ENCODE data around the gene DUOX1.

DUOX1 gene

DNA sequence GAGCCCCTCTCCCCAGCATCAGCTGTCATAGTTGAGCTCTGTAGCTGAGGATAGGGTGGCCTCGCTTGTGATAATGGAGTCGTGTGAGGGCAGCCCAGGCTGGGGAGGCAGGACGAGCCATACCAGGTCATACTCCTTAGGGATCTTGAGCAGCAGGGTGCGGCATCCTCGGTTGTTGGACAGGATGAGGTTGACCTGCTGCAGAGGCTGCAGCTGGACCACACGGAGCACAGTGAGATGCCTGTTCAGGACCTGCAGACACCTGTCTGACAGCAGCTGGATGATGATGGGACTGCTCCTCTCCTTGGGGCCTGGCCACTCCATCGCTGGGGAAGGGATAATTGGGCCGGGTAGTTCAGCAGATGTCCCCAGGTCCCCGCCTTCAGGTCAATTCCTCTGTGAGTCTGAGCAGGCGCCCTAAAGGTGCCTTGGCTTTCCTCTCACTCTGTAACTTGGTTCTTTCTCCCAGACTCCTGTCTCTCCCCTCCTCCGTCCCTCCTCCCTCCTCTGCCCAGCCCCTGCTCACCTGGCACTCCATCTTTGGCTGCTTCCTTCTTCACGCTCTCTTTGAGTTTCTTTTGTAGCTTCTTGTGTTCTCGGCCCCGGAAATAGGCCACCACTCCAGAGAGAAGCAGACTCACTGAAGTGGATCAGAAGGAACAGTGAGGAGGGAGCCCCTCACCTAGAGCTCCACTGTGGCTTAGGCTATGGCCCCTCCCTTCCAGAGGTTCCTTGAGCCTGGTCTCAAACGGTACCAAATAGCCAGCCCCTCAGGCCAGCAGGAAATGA lies 23.6 kb upstream of the DUOX1 start:
- DNase-seq: no peak

DNA sequence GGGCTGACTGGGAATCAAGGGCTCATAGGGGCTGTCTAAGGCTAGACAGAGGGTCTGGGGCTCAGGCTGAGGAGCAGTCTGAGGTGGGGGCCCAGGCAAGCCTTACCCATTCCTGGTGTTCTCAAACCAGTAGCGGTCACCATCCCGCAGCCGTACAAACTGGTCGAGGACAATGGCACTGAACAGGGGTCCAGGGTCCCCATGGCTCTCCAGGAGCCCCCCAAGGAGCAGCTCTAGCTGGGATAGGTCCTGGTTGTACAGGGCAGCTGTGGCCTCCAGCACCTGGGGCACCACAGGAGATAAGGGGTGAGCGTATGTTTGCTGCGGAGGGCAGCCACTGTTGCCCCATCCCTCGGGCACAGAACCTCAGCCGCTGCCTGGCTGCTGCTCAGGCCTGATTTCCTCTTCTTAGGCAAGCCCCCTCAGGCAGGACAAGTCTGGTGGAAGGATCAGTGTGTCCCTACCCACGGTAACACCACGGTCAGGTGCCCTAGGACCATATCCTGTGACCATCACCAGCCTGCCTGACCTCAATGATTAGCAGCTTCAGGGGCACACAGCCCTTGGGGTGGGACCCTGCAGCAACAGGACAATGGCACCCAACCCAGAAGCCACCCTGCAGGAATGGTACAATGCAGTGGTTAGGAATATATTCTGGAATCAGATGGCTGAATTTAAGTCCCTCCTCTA lies 21.7 kb upstream of the DUOX1 start:
- no peak for DNase-seq

DNA sequence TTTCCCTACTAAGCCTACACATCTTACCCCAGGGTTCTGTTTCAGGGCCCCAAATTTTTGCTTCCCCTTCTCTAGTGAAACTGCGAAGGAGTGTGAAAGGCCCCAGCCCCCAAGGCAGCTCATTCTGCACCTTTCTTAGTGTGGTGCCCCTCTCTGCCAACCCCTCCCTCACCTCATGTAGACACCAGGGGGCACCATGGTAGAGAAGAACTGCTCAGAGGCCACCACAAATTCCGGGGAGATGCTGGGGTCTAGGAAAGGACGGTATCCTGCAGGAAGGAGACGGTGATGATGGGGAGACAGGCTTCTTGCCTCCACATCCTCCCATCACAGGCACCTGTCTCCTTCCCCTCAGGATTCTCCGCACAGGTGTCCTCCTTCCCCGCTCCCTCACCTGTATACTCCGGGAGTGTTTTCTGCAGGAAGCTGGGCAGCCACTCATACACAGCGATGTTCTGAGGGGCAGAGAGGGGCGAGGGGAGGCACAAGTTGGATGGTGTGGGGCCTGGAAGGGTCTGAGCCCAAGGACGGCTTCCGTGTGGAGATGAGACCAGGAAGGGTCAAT lies 19.5 kb upstream of the DUOX1 start:
- DNase-seq: no peak

DNA sequence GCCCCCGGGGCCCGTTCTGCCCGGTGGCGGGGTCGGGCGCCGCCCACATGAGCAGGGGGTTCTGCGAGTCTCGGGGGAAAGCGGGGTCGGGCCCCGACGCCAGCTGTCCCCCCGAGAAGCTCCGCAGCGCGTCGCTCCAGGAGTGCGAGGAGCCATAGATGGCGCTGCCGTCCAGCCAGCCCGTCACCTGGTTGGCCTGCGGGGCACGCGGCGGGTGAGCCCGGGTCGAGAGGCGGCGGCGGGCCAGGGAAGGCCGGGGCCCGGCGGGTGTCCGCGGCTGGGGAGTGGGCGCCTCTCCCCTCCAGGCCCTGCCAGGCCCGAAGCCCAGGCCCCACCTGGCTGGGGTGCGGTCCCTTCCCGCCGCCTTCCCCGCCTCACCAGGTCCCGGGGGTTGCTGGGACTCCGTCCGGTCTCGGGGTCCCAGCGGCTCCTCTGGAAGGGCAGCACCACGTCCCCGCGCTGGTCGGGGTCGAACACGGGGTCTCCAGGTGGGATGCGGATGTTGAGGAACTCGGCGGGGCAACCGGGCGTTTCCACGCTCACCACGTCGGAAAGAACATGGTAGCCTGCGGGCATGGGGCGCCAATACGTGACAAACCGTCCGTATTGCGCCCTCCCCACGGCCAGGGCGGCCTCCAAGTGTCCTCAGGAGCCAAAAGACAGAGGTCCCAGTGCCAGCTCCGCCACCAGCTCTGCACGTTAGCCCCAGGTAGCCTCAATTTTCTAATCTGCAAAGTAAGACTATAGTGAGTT lies 18.2 kb upstream of the DUOX1 start:
- no peak for DNase-seq

DNA sequence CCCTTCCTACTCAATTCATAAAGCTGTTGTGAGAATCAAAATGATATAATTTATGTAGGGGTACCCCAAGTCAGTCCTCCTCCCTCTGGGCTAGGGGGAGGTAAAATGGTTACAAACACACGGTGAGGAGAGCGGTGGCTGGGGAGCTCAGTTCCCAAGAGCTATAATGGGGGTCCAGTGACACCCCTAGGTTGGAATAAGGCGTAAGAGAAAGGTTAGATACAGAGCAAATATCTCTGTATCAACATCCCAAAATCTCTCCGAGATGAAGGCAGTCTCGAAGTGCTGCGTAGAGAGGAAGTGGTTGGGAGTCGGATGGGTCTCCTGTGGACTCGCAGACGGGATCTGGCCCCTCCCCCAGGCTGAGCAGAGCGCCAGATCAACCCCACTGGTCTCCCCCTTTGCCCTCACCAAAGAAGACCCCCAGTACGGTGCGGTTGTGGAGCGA lies 17.6 kb upstream of the DUOX1 start:
- no peak for DNase-seq

DNA sequence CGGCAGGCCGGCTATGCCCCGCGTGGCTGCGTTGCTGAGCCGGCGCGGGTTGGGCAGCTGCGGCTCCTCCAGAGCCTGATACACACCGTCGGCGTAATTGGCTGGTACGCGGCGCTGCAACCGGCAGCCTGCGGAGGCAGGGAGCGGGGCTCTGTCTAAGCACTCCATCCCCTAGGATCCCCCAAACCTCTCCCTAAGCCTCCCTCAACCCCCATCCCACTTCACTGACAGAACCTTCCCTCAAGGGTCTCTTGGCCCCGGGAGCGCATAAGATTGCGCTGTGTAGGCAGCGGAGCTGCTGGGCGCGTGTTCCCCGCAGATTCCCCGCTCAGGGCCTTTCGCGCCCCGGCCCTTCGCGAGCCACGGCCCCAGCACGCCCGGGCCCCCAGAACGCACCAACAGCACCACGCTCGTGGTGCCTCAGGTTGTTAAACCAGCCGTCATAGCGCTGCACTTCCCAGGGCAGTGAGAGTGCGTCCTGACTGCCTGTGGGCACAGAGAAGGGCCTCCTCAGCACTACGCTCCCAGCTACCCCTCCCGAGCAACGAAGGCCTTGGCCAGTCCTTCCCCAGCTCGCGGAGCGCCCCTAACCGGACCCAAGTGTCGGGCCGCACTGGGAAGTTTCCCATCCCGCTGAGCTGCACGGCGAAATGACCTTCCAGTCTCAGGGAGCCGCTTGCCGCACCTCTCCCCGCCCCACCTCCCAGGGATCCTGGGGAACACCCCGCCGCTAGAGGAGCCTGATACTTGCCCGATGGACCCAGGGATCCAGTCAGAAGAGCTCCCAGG lies 17.0 kb upstream of the DUOX1 start:
- DNase-seq: no peak

DNA sequence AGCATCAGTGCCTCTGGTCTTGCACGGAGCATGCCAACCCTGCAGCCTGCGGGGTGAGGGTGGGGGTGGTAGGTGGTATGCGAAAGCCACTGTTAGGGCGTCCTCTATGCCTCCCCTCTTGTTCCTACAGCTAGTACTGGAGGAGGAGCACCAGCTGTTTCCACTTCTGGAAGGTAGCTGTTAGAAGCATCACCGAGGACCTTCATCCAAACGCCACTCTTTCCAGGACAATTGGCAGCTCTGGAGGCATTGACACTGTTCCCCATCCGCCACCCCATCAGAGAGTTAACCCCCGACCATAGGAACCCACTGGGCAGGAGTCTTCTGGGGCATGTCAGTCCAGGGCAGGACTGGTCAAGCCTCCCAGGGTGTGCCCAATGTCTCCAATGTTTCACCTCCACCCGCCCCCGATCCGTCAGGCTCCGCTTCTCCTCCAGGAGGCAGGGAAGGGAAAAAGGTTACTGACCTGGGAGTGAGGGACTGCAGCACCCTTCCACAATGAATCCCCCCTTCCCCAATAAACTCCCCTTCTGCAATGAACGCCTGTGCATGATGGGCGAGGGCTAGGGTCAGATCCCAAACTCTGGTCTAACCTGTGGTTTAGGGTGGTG lies 16.3 kb upstream of the DUOX1 start:
- DNase-seq: no peak

DNA sequence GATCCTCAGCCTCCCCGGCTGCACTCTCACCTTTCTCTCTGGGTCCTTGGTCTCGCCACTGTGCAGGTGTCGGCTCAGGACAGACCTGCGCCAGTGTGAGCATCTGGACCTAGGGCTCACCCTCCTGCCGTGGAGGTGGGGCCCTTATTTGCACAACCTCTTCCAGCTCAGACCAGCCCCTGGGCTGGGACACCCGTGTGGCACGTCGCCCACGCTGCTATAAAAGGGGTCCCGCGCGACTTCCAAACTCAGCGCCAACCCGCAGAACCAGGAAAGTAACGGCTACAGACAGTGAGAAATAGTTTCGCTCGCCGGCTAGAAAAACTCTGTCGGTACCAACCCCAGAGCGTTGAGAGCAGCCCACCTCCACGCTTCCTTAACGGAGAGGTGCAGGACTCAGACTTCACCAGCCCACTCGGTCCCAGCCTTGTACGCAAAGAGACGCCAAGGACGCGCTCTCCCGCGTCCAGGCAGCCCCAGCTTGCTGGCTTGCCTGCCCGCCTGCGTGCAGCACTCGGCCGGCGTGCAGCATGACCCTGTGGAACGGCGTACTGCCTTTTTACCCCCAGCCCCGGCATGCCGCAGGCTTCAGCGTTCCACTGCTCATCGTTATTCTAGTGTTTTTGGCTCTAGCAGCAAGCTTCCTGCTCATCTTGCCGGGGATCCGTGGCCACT lies 15.6 kb upstream of the DUOX1 start, which contains the start of the genes DUOX2 and DUOXA2:
Gene DUOX2, minus strand, starts transcription at position 97 of the 675 bp plus-strand sequence. CDS start 761 bp downstream, outside the sequence.
Gene DUOXA2, plus strand, starts transcription at position 251 of the 675 bp plus-strand sequence. Its CDS starts 280 bp downstream, at position 531.
- DNase-seq: no peak

DNA sequence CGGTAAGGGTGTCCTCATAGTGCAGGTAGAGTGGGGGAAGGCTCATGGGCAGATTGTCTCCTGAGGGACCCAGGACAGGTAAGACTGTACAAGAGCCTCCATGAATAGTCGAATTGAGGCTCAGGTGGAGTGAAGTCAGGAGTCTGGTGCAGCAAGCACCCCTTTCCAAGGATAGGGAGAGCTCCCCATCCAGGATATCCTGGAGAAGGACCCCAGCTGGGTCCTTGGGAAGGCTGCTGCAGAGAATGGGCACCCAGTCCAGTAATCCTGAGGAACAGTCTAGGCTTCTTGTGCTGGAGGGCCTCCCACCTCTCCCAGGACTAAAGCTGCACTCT lies 15.1 kb upstream of the DUOX1 start:
- no peak for DNase-seq

DNA sequence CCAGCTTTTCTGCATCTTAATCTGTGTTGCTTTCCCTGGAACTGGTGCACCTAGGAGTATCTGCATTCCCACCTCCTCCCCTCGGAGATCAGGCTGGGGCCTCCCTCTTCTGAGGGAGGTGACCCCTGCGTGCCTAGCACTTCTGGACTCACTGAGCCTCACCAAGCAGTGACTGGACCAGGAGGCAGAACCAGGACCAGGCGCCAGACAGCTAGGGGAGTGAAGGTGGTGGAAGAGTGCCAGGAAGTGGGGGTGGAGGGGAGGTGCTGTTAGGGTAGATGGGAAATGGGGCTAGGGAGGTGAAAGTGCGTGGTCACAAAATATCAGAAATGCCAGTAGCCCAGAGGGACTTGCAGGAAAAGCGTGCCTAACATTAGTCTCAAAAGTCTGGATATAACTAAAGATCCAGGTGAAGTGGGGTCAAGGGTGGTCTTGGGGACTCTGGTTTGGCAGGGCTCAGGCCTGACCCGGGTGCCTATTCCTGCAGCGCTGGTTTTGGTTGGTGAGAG lies 14.4 kb upstream of the DUOX1 start:
- no peak for DNase-seq

DNA sequence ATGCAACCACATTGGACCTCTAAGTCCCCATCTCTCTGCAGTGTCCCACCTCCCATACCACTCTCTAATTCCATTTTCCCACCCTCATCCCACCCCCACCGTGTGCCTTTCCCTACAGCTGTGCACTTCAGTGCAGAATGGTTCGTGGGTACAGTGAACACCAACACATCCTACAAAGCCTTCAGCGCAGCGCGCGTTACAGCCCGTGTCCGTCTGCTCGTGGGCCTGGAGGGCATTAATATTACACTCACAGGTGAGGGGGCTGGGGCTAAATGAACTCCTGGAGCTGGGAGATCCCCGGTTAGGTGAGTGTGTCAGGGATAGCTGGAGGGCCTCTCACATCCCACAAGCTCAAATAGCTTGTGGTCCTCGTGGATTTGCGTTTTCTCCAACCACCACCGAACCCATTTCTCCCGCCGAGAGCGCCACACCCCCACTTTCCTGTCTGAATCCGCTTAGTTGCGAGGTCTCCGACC lies 13.8 kb upstream of the DUOX1 start:
- no peak for DNase-seq

DNA sequence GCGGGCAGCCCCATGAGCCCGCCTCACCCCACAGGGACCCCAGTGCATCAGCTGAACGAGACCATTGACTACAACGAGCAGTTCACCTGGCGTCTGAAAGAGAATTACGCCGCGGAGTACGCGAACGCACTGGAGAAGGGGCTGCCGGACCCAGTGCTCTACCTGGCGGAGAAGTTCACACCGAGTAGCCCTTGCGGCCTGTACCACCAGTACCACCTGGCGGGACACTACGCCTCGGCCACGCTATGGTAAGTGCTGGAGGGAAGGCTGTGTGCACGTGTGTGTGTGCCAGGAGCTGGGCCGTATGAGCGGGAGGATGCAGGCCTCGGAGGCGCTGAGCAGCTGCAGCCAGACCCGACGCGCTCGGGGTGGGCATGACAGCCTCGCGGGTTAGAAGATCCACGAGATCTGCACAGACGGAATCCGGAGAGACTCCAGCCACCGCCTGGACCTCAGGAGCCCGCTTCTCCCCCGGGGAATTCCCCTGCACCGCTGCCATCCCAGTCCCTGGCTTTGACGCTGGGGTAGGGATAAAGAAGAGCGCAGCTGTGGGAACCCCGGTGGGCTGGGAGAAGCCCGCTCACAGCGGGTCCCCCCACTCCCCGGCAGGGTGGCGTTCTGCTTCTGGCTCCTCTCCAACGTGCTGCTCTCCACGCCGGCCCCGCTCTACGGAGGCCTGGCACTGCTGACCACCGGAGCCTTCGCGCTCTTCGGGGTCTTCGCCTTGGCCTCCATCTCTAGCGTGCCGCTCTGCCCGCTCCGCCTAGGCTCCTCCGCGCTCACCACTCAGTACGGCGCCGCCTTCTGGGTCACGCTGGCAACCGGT lies 13.1 kb upstream of the DUOX1 start:
- DNase-seq: no peak

DNA sequence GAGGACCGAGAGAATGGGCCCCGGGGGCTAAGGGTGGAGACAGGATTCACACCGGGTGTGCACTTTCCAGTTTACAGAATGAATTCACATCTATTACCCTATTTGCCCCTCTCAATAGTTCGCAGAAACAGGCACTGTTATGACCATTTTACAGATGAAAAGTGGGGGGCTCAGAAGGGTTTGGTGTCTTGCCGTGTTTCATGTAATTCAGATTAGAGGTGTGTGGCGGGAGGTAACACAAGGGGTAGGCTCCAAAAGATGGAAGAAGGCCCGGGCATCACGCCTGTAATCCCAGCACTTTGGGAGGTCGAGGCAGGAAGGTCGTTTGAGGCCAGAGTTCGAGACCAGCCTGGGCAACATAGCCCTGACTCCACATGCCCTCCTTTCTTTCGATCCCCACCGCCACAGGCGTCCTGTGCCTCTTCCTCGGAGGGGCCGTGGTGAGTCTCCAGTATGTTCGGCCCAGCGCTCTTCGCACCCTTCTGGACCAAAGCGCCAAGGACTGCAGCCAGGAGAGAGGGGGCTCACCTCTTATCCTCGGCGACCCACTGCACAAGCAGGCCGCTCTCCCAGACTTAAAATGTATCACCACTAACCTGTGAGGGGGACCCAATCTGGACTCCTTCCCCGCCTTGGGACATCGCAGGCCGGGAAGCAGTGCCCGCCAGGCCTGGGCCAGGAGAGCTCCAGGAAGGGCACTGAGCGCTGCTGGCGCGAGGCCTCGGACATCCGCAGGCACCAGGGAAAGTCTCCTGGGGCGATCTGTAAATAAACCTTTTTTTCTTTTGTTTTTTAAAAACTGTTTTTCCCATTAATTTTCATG lies 12.3 kb upstream of the DUOX1 start:
- no peak for DNase-seq

DNA sequence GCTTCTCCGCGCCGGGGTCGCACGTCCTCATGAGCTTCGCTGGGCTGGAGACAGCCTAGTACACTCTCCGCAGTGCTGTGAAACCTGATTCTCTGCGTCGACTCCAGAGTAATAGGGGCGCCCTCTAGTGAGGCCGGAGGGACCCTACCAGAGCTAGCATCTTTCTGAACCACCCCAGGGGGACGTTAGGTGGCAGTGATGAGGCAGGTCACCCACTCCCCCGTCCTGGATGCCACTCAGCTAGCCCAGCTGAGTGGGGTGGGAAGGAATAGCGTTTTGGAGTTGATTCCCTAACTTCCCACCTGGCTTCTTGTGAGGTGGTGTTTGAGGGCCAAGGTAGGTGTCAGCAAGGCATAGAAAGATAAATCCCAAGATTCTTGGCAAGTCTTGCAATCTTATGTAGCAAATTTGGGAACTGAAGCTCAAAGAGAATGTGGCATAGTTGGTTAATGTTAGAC lies 11.6 kb upstream of the DUOX1 start:
- DNase-seq: peak; percentile 85

DNA sequence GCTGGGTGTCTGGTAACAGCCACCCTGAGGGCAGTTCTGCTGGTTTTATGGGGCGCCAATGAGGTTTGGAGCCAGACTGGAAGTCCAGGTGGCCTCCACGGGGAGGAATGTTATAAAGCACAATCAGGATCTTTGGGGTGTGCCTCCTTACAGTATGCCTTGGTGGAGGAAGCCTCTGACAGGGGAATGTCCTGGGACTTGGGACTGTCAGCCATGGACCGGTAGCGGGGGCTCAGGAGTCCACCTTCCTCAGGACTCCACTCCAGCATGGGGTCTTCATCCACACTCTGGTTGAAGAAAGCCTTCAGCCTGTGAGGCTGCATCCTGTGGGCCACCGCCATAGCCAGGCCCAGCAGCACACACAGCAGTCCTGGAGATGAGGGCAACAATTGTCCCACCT lies 10.8 kb upstream of the DUOX1 start:
- no peak for DNase-seq

DNA sequence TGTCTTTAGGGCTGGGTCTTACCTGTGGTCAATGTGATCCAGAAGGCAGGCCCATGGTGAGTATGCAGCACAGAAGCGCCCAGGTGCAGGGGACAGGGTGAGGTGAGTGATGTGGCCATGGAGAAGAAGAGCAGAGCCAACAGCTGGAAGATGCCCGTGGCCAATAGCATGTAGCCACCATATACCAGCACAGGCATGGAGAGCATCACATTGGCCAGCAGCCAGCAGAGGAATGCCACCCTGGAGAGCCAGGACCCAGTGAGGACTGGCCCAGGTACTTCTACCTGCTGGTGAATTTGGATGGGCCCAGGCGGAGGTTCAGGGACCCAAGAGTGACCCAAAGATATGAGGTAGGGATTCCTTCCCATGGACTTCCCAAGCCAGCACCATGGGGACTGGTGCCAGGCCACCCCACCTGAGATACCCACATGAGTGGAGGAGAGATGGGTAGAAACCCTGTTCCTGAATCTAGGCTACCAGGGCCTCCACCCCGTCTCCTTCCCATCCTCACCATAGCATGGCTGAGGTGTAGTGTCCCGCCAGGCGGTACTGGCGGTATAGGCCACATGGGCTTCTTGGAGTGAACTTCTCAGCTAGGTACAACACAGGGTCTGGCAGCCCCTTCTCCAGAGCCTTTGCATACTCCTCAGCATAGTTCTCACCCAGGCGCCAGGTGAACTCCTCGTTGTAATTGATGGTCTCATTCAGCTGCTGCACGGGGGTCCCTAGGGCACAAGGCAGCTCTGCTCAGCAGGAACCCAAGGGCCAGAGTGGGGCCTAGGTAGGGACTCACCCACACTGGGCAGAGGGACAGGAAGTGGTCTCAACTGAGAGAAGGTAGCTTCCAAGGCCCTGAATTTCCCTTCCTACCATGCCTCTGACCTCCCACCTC lies 9.5 kb upstream of the DUOX1 start:
- no peak for DNase-seq

DNA sequence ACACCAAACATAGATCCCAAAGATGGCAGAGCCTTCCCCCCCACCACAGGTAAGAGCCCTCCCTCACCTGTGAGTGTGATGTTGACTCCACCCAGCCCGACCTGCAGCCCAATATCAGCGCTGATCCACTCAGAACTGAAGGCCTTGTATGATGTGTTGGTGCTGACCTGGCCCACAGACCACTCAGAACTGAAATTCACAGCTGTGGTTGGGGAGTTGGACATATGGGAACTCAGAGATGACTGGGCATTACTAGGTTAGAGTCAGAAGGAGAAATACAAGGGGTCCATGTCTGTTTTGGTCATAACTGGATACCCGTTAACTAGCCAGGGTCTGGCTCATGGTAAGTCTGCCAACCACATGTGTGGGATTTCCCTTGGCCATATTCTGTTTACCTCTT lies 8.8 kb upstream of the DUOX1 start:
- DNase-seq: no peak

All from CD4-positive, alpha-beta T cell treated with Interferon alpha-2 for 1 hour (primary cell).